GM12864 (cell line): ENCODE results near the gene SIRPB2.

Experiments
- DNase-seq: peaks from one replicate; pipeline ENCODE4 v3.0.0-alpha.2; 2011; ENCODE audit warnings: low read depth
- H3K4me3 ChIP-seq: 2 replicates; pipeline ENCODE4 v1.5.1; 2011; ENCODE audit warnings: mild to moderate bottlenecking, low read depth, low read length, control low read depth
- TF ChIP-seq, protein P1 (sequence below): IDR thresholded peaks from 2 replicates; pipeline ENCODE4 v1.5.1; 2011; ENCODE audit warnings: low read depth, mild to moderate bottlenecking, moderate library complexity, low read length, control low read depth, inconsistent platforms; ENCODE audit errors: missing control alignments

Gene SIRPB2

DNA sequence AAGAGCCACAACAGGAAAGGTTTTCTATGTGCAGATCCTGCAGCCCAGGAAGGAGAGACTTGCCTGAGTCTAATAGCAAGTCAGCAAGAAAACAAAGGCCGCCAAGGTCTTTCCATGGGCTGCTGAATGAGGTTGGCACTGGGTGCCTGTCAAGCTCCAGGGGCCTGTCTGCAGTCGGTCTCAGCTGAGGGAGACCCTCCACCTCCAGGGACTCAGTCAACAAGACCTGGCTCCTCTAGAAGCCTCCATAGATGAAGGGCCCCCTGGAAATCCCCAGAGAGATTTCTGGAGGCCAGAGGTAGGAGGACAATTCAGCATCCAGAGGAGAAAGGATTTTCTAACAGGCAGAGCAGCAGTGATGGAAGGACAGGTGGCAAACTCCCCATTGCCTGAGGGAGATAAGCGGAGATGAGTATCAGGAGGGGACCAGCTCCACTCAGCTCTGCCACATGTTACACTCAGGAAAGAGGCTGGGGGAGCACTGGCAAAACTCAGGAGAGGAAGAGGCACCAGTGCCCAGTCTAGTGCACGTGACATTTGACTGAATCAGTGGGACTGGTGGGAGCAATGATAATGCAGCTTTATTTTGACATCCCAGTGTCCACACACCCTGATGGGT is 64.9 kb downstream of the SIRPB2 start:
- no peak for DNase-seq
- TF ChIP-seq, protein P1, sequence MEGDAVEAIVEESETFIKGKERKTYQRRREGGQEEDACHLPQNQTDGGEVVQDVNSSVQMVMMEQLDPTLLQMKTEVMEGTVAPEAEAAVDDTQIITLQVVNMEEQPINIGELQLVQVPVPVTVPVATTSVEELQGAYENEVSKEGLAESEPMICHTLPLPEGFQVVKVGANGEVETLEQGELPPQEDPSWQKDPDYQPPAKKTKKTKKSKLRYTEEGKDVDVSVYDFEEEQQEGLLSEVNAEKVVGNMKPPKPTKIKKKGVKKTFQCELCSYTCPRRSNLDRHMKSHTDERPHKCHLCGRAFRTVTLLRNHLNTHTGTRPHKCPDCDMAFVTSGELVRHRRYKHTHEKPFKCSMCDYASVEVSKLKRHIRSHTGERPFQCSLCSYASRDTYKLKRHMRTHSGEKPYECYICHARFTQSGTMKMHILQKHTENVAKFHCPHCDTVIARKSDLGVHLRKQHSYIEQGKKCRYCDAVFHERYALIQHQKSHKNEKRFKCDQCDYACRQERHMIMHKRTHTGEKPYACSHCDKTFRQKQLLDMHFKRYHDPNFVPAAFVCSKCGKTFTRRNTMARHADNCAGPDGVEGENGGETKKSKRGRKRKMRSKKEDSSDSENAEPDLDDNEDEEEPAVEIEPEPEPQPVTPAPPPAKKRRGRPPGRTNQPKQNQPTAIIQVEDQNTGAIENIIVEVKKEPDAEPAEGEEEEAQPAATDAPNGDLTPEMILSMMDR: no peak

More for the DNA sequence above, 64.9 kb downstream of the SIRPB2 start:
- no peak overlapping the region for H3K4me3 ChIP-seq
